ENCODE measurements around the gene AGAP1.

Gene AGAP1

DNA sequence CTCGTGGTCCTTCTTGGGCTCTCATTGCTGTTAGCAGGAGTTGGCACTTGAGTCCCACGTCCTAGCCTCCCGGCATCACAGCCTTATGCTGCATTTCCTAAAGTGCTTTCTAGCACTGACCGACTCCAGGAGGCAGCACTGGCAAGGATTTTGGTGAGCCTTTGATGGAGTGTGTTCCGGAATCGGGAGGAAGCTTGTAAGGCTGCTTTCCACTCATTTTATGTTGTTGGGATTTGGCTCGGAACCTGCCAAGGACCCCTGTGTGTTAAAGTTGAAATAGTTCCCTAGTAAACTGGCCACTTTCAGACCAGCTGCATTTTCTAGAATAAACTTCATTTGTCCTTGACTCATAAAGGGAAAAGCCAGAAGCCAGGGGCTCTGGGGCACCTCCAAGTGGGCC is 88.9 kb downstream of the AGAP1 start:
- TF ChIP-seq, protein P1, sequence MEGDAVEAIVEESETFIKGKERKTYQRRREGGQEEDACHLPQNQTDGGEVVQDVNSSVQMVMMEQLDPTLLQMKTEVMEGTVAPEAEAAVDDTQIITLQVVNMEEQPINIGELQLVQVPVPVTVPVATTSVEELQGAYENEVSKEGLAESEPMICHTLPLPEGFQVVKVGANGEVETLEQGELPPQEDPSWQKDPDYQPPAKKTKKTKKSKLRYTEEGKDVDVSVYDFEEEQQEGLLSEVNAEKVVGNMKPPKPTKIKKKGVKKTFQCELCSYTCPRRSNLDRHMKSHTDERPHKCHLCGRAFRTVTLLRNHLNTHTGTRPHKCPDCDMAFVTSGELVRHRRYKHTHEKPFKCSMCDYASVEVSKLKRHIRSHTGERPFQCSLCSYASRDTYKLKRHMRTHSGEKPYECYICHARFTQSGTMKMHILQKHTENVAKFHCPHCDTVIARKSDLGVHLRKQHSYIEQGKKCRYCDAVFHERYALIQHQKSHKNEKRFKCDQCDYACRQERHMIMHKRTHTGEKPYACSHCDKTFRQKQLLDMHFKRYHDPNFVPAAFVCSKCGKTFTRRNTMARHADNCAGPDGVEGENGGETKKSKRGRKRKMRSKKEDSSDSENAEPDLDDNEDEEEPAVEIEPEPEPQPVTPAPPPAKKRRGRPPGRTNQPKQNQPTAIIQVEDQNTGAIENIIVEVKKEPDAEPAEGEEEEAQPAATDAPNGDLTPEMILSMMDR (IDR thresholded peaks at IDR 0.05), result no peak

DNA sequence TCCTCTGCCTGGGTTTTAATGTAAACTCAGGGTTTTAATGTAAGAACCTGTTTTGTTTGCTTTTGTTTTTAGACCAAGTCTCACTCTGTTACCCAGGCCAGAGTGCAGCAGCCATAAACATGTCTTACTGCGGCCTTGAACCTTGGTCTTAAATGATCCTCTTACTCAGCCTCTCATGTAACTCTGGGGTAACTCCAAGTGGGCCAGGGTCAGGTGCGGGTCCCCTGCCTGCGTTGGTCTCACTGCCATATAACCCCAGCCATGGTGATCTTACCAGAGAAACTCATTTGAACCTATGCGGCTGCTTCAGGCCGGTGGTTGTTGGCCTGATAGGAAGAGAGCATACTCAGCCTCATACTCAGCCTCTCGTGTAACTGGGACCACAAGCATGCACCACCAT is 89.3 kb downstream of the AGAP1 start:
- TF ChIP-seq, protein P1 (IDR thresholded peaks at IDR 0.05), result no peak

DNA sequence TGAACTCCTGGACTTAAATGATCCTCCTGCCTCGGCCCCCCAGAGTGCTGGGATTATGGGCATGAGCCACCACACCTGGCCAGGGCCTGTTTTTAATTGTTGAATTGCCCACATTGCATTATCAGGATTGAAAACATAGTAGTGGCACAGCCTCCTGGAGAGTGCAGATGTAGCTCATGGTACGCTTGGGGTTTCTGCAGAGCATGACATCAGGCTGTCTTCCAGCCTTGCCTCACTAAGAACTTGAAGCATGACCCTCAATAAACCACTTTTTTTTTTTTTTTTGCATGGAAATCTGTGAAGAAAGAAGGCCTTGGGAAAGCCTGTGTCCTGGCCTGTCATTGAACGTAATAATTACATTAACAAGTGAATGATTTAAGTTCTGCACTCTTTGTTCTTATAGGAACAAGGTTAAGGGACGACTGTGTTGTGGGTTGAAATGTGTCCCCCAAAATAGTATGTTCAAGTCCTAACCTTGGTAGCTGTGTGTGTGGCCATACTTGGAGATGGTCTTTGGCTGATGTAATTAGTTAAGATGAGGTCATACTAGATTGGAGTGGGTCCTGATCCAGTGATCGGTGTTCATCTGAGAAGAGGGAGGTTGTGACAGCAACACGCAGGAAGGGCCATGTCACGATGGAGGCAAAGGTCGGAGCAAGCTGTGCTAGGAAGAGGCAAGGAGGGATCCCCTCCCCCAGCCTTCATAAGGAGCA is 90.2 kb downstream of the AGAP1 start:
- TF ChIP-seq, protein P1 (IDR thresholded peaks at IDR 0.05), result no peak

DNA sequence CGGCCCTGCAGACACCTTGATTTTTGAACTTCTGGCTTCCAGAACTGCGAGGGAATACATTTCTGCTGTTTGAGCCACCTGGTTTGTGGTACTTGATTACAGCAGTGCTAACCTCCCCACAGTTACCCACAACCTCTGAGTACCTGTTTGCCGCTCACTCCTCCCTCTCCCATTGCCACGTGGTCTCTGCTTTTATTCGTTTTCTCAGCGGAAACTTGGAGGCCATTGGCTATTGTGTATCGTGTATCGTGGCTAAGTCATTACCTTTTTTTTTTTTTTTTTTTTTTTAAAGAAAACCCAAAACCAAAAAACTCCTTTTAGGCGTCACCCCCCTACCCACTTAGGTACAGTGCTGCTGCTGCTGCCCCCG is 90.8 kb downstream of the AGAP1 start:
- TF ChIP-seq, protein P1 (IDR thresholded peaks at IDR 0.05), result no peak

DNA sequence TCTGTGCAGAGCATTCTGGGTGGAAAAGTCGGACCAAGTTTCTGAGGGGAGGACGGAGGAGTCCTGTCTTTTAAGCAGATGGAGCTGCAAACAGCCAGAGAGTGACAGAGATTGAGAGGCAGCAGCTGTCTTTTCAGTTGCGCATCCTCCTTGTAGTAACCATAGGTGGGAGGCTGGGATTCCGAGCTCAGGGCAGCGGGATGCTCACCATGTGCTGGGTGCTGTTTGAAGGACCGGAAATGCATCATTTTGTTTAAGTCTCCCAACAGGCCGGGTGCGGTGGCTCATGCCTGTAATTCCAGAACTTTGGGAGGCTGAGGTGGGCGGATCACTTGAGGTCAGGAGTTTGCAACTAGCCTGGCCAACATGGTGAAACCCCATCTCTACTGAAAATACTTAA is 93.4 kb downstream of the AGAP1 start:
- TF ChIP-seq, protein P1 (IDR thresholded peaks at IDR 0.05), result no peak

DNA sequence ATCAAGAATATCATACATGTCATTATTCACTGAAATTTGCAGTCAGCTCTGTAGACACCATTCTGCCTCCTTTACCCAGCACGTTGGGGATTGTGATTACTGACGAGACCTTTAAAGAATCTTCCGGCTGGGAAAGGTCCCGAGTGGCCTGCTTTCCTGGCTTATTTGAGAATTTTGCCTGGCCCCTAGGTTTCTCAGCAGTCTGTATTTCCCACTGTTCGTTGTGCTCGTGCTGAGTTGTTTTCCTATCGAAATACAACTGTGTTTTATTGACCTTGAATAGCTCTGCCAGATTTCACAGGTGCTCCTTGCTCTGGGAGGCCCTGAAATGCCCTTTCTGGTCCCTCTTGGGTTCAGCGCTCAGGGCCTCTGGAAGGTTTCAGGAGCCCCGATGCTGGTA is 94.9 kb downstream of the AGAP1 start:
- TF ChIP-seq, protein P1 (IDR thresholded peaks at IDR 0.05), result no peak

DNA sequence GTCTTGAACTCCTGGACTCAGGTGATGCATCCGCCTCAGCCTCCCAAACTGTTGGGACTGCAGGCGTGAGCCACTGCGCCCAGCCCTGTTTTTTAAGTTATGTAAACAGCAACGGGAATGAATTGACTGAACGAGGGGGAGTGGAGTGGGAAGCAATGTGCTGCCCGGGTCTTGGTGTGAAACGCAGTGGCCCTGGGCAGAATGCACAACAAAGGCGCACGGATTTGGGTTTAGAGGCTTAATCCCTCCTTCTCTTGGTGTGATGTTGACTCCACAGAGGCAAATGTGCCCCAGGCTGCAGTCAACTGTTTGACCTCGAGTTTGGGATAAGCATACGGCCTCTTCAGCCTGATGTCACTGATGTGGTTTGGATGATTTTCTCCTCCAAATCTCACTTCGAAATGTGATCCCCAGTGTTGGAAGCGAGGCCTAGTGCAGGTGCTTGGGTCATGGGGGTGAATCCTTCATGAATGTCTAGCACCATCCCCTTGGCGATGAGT is 97.4 kb downstream of the AGAP1 start:
- TF ChIP-seq, protein P1 (IDR thresholded peaks at IDR 0.05), result no peak

DNA sequence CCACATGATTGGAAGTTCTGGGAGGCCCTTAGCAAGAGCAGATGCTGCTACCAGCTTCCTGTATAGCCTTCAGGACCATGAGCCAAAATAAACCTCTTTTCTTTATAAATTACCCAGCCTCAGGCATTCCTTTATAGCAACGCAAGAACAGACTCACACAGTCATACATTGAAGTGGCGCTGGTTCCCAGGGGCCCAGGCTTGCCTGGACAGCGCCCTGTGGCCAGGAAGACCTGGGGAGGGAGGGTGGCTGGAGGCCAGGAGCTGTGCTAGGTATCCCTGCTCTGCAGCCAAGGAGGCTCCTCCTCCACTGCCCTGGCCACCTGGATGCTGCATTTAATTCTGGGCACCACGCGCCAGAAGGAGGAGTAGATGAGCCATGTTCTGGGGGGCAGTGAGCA is 98.1 kb downstream of the AGAP1 start:
- TF ChIP-seq, protein P1 (IDR thresholded peaks at IDR 0.05), result no peak

Measured in LNCAP (cell line).